Colonic mucosa (tissue), 4 donors: Measurements from ENCODE around the gene MED15. TPM values are rescaled to one million over a fixed set of nuclear protein-coding genes. Genes with fewer than 3 reads are reported as not detected.
A peak's percentile ranks its signal among the peaks of the same experiment; 100 is the strongest.

Source experiments
- DNase-seq: peaks from one replicate; pipeline ENCODE4 v3.0.0-alpha.2; 2020
- H3K27ac ChIP-seq: fragments of 200-600 bp; one replicate; pipeline ENCODE4 v1.8.0; 2021
- H3K27me3 ChIP-seq: fragments of 200-600 bp; one replicate; pipeline ENCODE4 v1.8.0; 2021
- H3K36me3 ChIP-seq: fragments of 200-600 bp; one replicate; pipeline ENCODE4 v1.8.0; 2021
- H3K4me1 ChIP-seq: fragments of 200-600 bp; one replicate; pipeline ENCODE4 v1.8.0; 2021; ENCODE audit warnings: mild to moderate bottlenecking
- H3K4me3 ChIP-seq: fragments of 200-600 bp; one replicate; pipeline ENCODE4 v1.8.0; 2021
- H3K9ac ChIP-seq, 2 donors: one replicate each; pipeline ENCODE4 v1.7.0; 2013; ENCODE audit warnings: control low read depth in 2 of 2, low read depth in 2 of 2, low read length in 2 of 2
- H3K9me3 ChIP-seq: fragments of 200-600 bp; one replicate; pipeline ENCODE4 v1.8.0; 2021
- CTCF ChIP-seq: fragments of 200-600 bp; IDR thresholded peaks from one replicate; pipeline ENCODE4 v1.8.0; 2022; ENCODE audit warnings: antibody characterized with exemption, mild to moderate bottlenecking
- intact Hi-C: fragments of 100-400 bp; cut with DNase I; formaldehyde crosslinking; loops from one replicate; pipeline ENCODE4 v1.14.1; 2022
- total RNA-seq, 2 donors: library from RNA; stranded (reverse); fragmentation: NEBNext Ultra II Directional in 1 of 2; extraction: Animal tissue kit (Norgen Biotek cat#: 25700) in 1 of 2; gene quantifications; one replicate each; pipeline ENCODE4 v1.2.1, GENCODE V29; 2021
- donor health status: healthy.
- donor health status: DM: no; HTN: no; CAD: no.
- donor health status: DM: no; HTN: no; CAD: no.

Gene MED15
- total RNA-seq, 2 donors from 2014 or later, result 93.1 to 102 TPM

- Histone ChIP-seq H3K4me3 (no peak overlapping the region), H3K4me1 (no peaks in the 10 kb centered on the region), H3K27ac (no peak overlapping the region), H3K36me3 (peaks cover 39% of the 10 kb centered on the region), H3K27me3 (no peaks in the 10 kb centered on the region), H3K9me3 (no peaks in the 10 kb centered on the region), H3K9ac (no peak overlapping the region)
- intact Hi-C loops, result loop anchor here (10.0 kb wide), 1 partner anchor 159 kb away; no protein-coding TSS in a partner anchor
- no peak for DNase-seq
- no peak for TF ChIP-seq CTCF
These were observed 66.6 kb downstream of the MED15 start for GRCh38 chr22:20573833-20574615.

GRCh38 chr22:20574920-20575353 lies 67.5 kb downstream of the MED15 start:
- no peaks in the 10 kb centered on the region for H3K9me3 ChIP-seq
- H3K4me3 ChIP-seq, result no peak overlapping the region
- H3K4me1 ChIP-seq, result no peaks in the 10 kb centered on the region
- H3K36me3 ChIP-seq, result peaks cover 34% of the 10 kb centered on the region
- no peak for TF ChIP-seq CTCF
- peak; percentile 53 for DNase-seq
- no peaks in the 10 kb centered on the region for H3K27me3 ChIP-seq
- no peak overlapping the region for H3K9ac ChIP-seq
- H3K27ac ChIP-seq, result no peak overlapping the region
- intact Hi-C loops, result loop anchor here (10.0 kb wide), 1 partner anchor 160 kb away; no protein-coding TSS in a partner anchor

GRCh38 chr22:20575724-20576444 lies 68.5 kb downstream of the MED15 start:
- DNase-seq, result no peak
- H3K4me1 ChIP-seq, result no peaks in the 10 kb centered on the region
- peaks cover 34% of the 10 kb centered on the region for H3K36me3 ChIP-seq
- H3K9ac ChIP-seq, result no peak overlapping the region
- no peak overlapping the region for H3K27ac ChIP-seq
- H3K27me3 ChIP-seq, result no peaks in the 10 kb centered on the region
- TF ChIP-seq CTCF, result no peak
- H3K9me3 ChIP-seq, result no peaks in the 10 kb centered on the region
- H3K4me3 ChIP-seq, result no peak overlapping the region
- intact Hi-C loops, result loop anchor here (10.0 kb wide), 1 partner anchor 161 kb away; no protein-coding TSS in a partner anchor

- H3K4me3 ChIP-seq, result no peak overlapping the region
- no peak for DNase-seq
- intact Hi-C loops, result loop anchor here (10.0 kb wide), 1 partner anchor 162 kb away; no protein-coding TSS in a partner anchor
- peaks cover 29% of the 10 kb centered on the region for H3K36me3 ChIP-seq
- no peaks in the 10 kb centered on the region for H3K9me3 ChIP-seq
- no peak overlapping the region for H3K9ac ChIP-seq
- H3K4me1 ChIP-seq, result no peaks in the 10 kb centered on the region
- no peaks in the 10 kb centered on the region for H3K27me3 ChIP-seq
- H3K27ac ChIP-seq, result no peak overlapping the region
- TF ChIP-seq CTCF, result no peak
These were observed 69.0 kb downstream of the MED15 start for GRCh38 chr22:20576445-20576816.

GRCh38 chr22:20577045-20577444 lies 69.6 kb downstream of the MED15 start:
- Histone ChIP-seq H3K4me3 (no peak overlapping the region), H3K9me3 (no peaks in the 10 kb centered on the region), H3K36me3 (peaks cover 23% of the 10 kb centered on the region), H3K27me3 (no peaks in the 10 kb centered on the region), H3K27ac (no peak overlapping the region), H3K9ac (peak overlapping the region in 1 of 2 donors; percentile 26), H3K4me1 (no peaks in the 10 kb centered on the region)
- no peak for TF ChIP-seq CTCF
- DNase-seq, result no peak
- intact Hi-C loops, result loop anchor here (10.0 kb wide), 1 partner anchor 162 kb away; no protein-coding TSS in a partner anchor
